CD4-positive, alpha-beta T cell treated with Interferon gamma for 1 hour (primary cell): ENCODE measurements around the gene ARID4B.
"Not testable (repeated sequence)": the region's sequence is repeated elsewhere in the genome, so short reads cannot be mapped to it uniquely, and the experiment has no call there.

Experiments
- DNase-seq: peaks from one replicate; pipeline ENCODE4 v3.0.0-alpha.2; 2020

Gene ARID4B

GRCh38 chr1:235221653-235222375 lies 106.2 kb downstream of the ARID4B start:
- DNase-seq = no peak

DNA sequence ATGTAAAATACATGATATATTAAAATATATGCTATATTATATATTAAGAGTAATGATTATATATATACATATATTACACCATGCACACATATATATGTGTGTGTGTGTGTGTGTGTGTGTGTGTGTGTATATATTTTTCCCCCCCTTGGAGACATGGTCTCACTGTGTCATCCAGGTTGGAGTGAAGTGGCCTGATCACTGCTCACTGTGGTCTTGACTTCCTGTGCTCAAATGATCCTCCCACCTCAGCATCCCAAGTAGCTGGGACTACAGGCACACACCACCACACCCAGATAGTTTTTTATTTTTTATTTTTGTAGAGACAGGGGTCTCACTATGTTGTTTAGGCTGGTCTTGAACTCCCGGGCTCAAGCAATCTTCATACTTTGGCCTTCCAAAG lies 112.5 kb downstream of the ARID4B start:
- no peak for DNase-seq

GRCh38 chr1:235214962-235215361 lies 113.0 kb downstream of the ARID4B start:
- not testable (repeated sequence) for DNase-seq

GRCh38 chr1:235213752-235214151 lies 114.2 kb downstream of the ARID4B start:
- DNase-seq = no peak

- no peak for DNase-seq
These were observed 116.5 kb downstream of the ARID4B start for GRCh38 chr1:235211517-235211916.

GRCh38 chr1:235207209-235207565 lies 120.8 kb downstream of the ARID4B start:
- no peak for DNase-seq

DNA sequence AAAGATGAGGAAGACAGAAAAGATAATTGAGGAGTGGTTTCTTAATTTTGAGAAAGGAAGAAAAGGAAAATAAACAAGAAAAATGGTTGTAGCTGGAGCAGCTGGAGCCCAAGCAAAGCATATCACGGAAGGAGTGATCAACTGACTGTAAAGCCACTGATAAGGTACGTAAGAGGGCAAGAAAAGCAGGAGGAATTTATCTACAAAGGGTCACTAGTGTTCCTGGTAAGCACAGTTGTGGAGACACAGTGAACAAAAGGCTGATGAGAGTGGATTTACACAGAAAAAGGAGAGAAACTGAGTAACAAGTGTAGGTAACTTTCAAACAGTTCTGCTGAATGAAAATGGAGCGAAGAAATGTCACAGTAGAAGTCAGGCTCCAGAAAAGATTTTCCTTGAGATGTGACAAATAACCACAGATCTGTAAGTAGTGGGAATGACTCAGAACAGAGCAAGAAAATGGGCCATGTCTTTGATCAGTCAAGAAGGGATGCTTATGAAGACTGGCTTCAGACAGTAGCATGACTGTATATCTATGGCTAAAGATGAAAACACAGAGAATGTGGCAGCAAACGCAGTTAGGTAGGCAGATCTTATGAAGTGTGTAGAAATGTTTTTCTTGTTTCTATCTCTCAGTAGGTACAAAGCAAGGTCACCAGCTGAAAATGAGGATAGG lies 121.3 kb downstream of the ARID4B start:
- DNase-seq = no peak

DNA sequence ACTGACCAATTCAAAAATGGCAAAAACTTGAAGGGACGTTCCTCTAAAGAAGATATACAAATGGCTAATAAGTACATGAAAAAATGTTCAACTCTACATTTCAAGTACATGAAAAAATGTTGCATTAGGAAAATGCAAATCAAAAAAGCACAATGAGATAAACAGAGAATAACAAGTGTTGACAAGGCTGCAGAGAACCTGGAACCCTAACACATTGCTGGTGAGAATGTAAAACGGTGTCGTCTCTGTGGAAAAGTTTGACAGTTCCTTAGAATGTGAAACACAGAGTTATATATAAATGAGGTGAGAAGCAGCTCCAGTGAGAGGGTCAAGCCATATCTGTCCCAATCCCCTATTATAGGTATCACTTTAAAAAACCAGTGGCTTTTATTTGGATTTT lies 122.3 kb downstream of the ARID4B start:
- no peak for DNase-seq

DNA sequence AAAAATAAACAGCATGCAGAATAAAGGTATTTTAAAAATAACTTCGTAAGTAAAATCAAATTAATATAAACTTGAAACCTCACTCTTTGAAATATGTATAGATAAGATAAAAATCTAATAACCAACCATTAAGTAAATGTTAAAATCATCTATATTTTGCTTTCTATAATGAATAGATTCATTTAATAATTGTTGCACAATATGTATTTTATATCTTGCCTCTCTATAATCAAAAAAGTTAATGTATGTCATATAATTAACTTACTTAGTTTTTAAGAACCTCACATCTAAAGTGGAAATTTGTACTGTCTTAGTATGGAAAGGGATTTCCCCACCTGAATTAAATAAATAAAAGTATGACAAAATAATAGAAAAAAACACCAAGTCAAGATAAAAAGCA lies 124.6 kb downstream of the ARID4B start:
- DNase-seq = no peak

- not testable (repeated sequence) for DNase-seq
These were observed 125.5 kb downstream of the ARID4B start for GRCh38 chr1:235202447-235202846.

DNA sequence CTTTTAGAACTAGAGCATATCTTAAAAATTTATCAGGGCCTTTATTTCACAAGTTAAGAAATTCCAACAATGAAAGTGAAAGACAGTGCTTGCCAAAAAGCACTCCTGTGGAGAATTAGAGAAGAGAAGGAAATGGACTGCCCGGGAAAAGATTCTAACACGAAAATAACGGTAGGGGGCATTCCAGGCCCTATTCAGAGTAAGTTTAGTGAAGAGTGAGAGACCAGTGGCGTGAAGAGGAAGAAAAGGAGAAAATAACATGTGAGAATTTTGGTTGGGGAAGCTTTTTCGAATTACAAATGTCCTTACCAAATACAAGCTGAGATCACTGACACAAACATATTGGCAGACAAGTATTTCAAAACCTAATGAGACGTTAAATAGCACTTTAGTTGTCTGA lies 128.5 kb downstream of the ARID4B start:
- no peak for DNase-seq

- DNase-seq = no peak
These were observed 137.5 kb downstream of the ARID4B start for GRCh38 chr1:235190431-235190830.

DNA sequence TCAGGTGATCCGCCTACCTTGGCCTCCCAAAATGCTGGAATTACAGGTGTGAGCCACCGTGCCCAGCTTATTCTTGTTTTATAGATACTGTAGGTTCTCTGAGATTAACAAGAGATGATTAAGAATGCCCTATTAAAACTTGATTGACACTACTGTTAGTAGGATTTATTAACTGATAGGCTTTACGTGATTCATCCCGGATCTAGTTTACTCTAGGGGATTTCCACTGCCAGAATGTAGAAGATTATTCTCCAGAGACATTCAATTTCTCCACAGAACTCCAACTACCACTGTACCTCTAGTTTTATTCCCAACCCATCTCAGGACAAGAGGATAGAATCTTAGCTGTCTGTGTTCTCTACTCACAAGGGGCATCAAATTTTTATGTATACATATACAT lies 140.7 kb downstream of the ARID4B start:
- DNase-seq = no peak

DNA sequence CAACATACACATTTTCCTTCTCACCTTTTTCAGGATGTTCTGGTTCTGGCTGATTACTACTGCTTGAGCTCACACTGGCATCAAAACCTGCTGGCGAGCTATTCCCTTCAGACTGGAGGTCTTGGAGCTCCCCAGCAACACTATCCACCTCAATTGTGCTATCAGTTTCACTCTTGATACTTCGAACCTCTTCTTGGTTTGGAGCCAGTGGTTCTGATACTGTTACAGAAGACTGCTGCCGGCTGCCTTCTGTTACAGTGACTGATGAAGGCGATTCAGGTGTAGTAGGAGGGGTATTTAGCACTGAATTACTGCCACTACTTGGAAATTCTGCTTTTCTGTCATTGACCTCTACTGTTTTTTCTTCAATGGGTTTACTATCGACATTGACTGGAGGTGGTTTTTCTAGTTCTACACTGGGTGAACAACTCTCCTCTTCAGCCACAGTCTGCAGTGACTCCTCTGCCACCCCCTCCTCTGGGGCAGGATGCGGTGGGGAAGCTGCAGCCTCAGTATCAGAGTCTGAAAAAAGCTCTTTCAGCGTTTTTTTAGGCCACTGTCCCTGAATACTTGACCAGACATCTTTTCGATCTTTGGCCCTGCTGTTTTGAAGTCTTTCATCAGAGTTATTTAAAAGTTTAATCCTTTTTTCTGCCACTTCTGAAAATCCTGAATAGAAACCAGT lies 146.3 kb downstream of the ARID4B start:
- no peak for DNase-seq

GRCh38 chr1:235180916-235181460 lies 147.0 kb downstream of the ARID4B start:
- no peak for DNase-seq

DNA sequence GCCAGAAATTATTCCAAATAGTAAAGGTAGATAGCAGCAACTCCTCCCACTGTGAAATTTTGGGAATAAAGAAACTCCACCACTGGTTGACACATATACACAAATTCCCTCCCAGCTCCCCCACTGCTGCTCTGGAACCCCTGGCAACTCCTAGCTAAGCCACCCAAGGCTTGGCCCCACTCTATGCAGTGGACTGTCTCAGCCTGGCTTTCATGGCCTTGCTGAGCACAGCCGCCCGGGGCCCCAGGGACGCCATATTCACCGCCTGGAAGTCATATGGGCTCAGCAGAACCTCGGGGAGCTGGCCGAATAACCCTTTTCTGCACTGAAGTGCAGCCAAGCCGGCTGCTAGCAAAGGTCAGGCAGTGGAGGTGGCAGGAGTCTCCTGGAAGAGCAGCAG lies 151.5 kb downstream of the ARID4B start:
- no peak for DNase-seq

DNA sequence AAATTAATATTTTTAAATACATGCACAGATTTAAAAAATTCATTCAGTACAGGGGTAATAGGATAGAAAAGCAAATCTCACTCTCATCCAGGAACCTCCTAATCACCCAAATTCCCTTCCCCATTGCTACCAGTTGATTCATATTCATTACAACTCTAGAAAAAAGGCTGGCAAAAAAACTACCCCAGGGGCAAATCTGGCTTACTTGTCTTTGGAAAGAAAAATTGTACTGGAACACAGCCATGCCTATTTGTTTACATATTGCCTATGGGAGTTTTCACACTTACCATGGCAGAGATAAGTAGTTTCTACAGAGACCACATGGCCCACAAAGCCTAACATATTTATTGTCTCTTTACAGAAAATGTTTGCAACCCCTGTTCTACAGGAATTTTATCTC lies 158.0 kb downstream of the ARID4B start:
- DNase-seq = no peak

GRCh38 chr1:235168375-235168774 lies 159.6 kb downstream of the ARID4B start:
- no peak for DNase-seq

DNA sequence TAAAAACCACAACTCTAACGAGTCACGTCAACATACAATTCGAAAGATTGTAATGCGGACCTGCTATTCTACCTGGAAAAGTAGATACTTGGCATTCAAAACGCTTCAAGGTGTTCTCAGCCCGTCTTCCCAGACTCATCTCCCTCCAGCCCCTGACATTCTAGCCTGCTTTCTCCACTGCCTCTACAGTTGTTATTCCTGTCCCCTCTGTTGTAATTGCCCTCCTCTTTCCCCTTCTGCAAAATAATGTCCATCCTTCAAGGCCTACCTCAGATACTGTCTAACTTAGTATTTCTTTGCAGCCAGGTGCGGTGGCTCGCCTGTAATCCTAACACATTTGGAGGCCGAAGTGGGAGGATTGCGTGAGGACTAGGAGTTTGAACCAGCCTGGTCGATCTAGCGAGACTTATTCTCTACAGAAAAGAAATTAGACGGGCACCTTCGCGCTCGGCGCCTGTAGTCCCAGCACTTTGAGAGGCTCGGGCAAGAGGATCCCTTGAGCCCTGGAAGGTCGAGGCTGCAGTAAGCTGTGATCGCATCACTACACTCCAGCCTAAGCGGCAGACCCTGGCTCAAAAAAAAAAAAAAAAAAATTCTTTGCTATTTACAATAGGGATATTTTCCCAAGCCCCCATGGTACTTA lies 166.2 kb downstream of the ARID4B start:
- DNase-seq = no peak

DNA sequence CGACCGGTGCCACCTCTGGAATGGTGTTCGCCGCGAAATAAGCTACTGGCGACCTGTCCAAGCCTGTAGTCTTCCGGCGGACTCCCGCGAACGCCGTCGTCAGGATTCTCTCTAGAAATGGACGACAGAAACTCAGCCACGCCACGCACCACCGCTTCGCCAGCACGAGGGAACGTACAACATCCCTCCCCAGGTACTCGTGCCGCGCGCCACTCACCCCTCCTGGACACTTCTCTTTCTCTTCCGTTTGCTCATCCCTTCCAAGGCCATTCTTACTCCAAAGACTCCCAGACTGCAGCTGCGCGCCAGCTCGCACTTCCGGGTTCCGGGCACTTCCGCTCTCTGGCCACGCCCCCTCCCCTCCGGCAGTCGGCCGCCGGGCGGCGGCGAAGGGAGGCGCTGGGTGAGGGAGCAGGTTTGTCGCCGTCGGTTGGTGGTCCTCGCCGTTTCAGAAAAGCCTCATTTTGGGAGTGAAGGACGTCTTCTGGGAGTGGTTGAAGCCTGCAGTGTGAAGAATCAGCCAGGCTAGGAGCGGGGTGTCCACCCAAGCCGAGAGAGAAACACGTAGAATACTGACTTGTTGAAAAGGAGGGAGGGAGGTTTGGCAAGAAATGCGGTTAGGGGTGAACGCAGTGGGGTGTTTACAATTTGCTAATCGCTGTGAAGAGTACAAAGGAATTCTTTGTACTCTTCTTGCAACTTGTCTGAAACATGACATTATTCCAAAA lies 166.9 kb downstream of the ARID4B start, which contains the start of gene RBM34:
RBM34 (minus strand) TSS at position 294 of the 728 bp plus-strand sequence; CDS start at position 270, 24 bp downstream.
- DNase-seq = peak; percentile 88

- no peak for DNase-seq
These were observed 167.5 kb downstream of the ARID4B start for GRCh38 chr1:235160383-235160956.

GRCh38 chr1:235159930-235160329 lies 168.0 kb downstream of the ARID4B start:
- not testable (repeated sequence) for DNase-seq
